Activated T-cell treated with anti-CD3 and anti-CD28 coated beads, Interleukin-2, amount 50 U/mL, for 48 hours (primary cell): ENCODE results near the gene SVOPL.
A peak's percentile ranks its signal among the peaks of the same experiment; 100 is the strongest.
"Not testable (repeated sequence)": the region's sequence is repeated elsewhere in the genome, so short reads cannot be mapped to it uniquely, and the experiment has no call there.

ENCODE experiments used
- DNase-seq, 2 experiments: peaks; one replicate each; pipeline ENCODE4 v3.0.0-alpha.2; 2020

SVOPL gene, protein sequence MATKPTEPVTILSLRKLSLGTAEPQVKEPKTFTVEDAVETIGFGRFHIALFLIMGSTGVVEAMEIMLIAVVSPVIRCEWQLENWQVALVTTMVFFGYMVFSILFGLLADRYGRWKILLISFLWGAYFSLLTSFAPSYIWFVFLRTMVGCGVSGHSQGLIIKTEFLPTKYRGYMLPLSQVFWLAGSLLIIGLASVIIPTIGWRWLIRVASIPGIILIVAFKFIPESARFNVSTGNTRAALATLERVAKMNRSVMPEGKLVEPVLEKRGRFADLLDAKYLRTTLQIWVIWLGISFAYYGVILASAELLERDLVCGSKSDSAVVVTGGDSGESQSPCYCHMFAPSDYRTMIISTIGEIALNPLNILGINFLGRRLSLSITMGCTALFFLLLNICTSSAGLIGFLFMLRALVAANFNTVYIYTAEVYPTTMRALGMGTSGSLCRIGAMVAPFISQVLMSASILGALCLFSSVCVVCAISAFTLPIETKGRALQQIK

DNA sequence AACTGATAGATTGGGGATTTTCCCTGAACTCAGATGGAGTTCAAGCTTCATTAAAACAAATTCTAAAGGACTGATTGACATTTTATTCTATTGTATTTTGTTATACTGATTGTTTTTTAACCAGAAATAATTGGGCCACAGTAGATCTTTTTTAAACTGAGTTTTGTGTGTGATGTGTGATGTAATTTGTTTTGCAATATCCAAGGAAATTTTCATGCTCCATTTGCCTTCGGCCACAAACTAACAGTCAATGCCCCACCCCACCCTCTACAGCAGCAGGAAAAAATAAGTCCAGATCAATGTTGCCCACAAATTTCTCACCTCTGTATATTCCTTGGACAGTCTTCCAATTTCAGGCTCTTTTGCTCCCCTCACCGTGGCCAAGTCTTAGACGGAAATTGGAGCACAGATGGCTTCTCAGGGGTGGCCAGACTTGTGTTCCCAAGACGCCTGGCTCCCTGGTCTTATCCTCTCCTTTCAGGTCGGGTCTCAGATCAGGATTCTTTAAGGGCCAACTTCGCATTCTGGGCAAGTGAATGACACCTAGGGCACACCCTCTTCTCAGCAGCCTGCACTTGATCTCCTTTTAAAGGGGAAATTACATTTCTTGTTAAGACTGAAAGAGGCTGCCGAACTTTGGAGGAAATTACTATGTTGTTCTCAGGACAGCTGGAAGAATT is at the start of gene SVOPL:
Gene SVOPL (minus strand): TSS at position 506 of the 680 bp plus-strand sequence. CDS start 22,317 bp downstream, outside the sequence.
- DNase-seq: no peak

- DNase-seq: no peak
These were observed 49.3 kb upstream of the SVOPL start for GRCh38 chr7:138750473-138750872.

- no peak for DNase-seq
These were observed 48.8 kb upstream of the SVOPL start for GRCh38 chr7:138749960-138750359.

DNA sequence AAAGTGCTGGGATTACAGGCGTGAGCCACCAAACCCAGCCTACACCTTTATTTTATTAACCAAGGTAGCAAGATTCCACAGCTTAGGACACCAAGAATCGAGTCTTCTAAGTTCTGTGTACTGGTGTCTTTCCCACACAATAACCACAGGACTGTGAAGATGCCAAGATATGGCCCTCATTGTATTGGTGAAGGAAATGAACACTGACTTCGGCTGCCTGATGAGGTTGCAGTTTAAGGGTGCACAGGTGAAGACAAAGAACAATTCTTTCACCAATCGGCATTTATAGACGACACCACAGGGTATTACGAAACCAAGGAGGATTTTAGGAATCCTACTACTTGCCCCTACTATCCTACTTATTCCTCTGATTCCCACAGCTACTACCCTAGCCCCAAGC is 47.5 kb upstream of the SVOPL start:
- DNase-seq: no peak

GRCh38 chr7:138746073-138746472 is 44.9 kb upstream of the SVOPL start:
- DNase-seq: no peak

DNA sequence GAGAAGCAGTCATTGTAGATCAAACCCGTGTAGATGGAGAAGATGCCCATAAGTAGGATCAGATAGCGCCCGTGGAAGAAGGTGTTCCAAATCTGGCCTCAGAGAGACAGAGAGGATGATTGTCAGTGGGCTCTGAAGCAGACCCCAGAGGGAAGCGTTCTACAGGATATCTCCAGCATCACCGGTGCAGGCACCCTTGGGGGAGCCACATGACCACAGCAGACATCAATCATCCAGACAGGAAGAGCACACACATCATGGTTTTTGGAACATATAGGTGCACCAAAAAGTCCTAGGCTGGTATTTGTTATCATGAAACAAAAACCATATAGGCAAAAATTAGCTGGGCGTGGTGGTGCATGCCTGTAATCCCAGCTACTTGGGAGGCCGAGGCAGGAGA is 44.0 kb upstream of the SVOPL start:
- no peak for DNase-seq

DNA sequence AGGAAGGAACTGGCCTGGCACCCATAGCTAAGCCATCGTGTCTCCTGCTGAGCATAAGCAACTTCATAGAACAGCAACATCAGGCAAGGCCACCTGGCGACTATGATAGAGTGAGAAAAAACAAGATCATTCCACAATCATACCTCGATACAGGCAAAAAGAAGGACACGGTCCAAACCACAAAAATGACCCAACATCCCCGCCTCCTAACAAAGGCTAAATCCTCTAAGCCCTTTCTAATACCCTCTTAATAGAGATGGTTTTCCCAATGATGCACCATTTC is 40.2 kb upstream of the SVOPL start:
- DNase-seq: no peak

DNA sequence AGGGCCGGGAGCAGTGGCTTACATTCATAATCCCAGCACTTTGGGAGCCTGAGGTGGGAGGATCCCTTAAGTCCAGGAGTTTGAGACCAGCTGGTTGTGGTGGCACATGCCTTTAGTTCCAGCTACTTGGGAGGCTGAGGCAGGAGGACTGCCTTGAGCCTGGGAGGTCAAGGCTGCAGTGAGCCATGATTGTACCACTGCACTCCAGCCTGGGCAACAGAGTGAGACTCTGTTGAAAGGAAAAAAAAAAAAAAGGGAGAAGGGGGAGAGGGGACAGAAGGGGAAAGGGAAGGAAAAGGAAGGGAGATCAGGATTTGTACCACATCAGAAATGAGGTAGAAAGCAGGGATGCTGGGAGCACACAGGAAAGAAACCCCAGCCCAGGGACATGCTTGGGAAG is 38.7 kb upstream of the SVOPL start:
- DNase-seq: no peak

DNA sequence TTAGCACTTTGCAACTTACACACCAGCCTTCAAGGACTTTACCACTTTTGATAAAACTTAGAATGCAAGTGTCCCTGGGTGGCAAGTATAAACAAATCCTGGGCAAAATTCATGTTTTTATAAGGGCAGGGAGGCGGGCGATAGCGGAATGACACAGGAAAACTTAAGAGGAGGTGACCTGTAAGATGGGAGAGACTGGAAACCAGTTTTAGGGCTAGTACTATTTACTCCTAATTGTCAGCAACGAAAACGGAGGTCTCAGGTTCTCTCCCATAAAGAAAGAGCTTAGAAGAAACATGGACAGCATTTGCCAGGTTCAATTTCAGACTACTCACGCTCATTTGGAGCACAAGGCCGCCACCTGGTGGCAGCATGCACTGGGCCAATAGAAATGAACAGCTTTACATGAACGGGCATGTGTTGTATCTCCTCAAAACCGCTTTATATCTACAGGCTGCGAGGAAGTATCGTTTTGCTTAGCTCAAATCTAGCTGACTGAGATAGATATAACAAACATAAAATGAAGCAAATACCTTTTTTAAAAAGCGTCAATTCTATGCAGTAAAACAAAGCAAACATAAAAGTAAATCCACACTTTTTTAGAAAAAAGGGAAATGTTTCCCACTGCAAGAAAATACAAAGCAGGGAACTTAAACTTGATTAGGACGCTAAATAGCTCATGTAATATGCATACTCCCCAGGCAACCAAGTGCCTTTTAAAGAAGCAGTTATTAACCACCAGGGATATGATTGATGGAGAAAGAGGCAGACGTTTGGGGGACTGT is 37.6 kb upstream of the SVOPL start:
- peak; percentile 90 to 92 for DNase-seq

DNA sequence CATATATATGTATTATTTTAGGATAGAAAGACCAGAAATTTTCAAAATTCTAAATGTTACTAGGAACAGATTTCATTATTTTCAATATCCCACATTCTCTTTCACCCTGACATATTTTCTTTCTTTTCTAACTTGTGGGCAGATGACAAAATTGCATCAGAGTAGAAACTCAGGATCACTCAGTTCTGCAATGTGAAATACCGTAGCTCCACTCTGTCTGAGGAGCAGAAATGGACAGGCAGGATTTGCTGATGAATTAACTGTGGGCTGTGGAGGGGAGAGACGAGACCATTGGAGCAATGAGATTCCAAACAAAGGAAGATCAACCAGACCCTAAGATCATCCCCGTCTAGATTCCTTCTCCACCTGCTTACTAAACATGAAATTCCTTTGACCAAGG is 37.0 kb upstream of the SVOPL start:
- DNase-seq: no peak

- no peak for DNase-seq
These were observed 34.2 kb upstream of the SVOPL start for GRCh38 chr7:138735399-138735798.

GRCh38 chr7:138731733-138732132 is 30.6 kb upstream of the SVOPL start:
- DNase-seq: not testable (repeated sequence)

DNA sequence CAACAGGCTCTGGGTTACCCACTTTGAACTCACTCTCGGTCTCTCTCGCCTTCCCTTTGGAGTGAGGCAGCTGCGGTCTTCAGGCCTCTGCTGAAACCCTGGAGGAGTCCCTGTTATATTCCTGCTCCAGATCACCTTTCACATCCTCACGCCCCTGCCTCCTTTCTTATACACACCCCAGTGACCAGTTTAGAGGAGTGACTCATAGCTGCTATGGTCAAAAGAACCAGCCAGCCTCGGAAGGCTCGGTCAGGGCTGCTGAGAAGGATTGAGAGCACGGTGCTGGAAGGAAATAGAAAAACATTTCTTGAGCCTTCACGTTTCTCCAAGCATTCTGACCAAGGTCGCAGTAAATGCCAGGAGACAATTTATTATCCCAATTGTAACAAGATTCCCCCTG is 28.3 kb upstream of the SVOPL start:
- DNase-seq: no peak

GRCh38 chr7:138727336-138728099 is 26.4 kb upstream of the SVOPL start:
- no peak for DNase-seq

GRCh38 chr7:138726288-138726687 is 25.1 kb upstream of the SVOPL start:
- DNase-seq: no peak

DNA sequence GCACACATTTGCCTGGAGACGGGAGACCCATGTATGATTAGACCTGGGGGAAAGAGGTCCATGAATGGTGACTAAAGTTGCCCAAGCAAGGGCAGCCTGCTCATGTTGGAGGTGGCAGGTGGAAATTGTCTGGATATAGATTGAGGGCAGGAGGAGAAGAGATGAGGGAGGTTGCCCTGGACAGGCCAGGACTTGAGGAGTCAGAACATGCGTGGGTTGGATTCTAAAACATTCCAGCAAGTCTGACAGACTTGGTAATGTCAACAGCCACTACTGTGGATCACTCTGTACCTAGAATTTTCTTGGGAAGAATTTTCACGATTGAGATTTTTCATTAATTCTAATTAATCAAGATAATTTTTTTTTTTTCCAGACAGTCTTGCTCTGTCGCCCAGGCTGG is 19.1 kb upstream of the SVOPL start:
- no peak for DNase-seq

DNA sequence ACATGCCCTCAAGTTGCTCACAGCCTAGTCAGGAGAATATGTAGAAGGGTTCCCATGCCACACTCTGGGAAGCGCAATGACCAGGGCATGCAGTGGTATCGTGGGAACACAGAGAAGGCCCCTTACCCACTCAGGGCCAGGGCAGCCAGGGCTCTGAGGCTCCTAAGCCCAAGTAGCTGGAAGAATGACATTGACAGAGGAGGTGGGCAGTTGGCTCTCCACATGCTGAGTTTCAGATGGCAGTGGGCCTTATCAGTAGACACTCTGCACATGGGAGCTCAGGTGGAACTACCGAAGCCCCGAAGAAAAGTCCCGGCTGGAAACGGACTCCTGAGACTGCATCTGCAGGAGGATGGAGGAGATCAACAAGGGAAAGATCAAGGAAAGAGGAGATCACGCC is 15.7 kb upstream of the SVOPL start:
- DNase-seq: no peak

- no peak for DNase-seq
These were observed 12.0 kb upstream of the SVOPL start for GRCh38 chr7:138713191-138713590.

GRCh38 chr7:138712652-138713051 is 11.5 kb upstream of the SVOPL start:
- no peak for DNase-seq

GRCh38 chr7:138710536-138711385 is 9.6 kb upstream of the SVOPL start:
- no peak for DNase-seq

DNA sequence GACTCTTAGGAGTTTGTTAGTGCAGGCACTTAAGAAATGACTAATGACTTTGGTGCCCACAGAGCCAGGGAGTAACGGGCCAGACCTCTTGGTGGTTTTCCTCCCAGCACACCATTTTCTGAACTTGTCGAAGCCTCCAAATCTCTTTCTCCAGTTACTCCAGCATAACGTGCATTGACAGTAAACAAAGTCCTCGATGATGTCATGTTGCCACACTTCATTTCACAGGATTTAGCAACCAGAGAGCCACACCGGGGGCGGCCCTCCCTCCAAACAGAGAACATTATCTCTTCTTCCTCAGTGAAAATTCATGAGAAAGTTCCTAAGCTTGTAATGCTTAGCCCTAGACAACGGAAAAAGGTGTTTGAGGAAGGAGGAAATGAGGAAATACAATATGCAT is 4.0 kb upstream of the SVOPL start:
- no peak for DNase-seq

DNA sequence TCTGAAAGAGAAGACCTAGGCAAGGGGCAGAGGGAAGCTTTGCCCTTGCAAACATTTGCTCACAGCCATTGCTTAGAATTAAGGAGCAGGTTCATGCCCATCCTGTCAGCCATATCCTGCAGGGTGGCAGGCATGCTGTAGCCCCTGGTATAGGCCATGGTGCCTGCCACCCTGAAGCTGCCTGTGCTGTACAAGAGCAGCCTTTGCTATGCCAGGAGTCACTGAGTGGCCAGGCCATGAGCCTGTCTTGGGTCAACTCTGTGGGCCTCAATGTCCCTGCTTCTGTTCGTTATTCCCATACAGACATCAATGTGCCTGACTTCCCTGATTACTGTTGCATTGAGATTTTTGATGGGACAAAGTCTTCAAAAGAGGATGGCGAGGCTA is 368 bp upstream of the SVOPL start:
- DNase-seq: no peak
